ENCODE results near the gene LSM5. TPM values are rescaled to one million over a fixed set of nuclear protein-coding genes. Genes with fewer than 3 reads are reported as not detected.
A peak's percentile ranks its signal among the peaks of the same experiment; 100 is the strongest.

Gene LSM5
- total and polyA plus RNA-seq, 12 donors = 10.6 to 83.8 (median 44.9) TPM

DNA sequence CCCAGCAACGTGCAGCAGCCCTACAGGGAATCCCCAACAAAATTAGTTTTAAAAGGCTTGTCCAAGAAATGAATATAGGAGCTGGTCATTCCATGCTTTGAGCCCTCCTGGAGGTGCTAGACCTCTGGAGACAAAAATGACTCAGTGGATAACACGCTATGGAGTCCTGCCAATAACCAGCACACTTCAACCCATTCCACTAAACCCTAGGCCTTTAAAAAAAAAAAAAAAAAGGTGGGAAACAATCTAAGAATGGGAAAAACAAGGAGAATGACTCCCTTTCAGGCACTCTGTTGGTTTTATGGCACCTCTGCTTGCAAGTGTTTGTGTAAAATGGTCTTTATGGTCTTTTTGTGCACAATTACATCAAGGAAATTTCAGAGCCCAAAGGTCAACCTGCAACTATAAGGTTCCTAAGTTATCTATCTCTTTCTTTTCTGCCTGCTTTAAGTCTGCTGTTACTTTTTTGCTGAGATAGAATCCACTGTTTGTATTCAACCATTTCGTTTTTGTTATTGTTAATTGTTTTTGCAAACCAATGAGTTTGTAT is 26.4 kb upstream of the LSM5 start:
- Histone ChIP-seq H3K27me3 (no peaks in the 10 kb centered on the region), H3K27ac (no peak overlapping the region), H3K4me3 (no peak overlapping the region), H3K4me1 (replicated peaks in 1 of 2) (no peaks in the 10 kb centered on the region), H3K36me3 (replicated peaks in 1 of 2) (no peaks in the 10 kb centered on the region), H3K9me3 (replicated peaks in 1 of 3) (no peaks in the 10 kb centered on the region)
- intact Hi-C loops (cut with DNase I) = no loop called here
- peak in 3 of 7 donors; percentile 24 to 42 (median 30) for DNase-seq
- 86 to 89% (median 88%) methylated on average over 2 to 3 of the region's 3 CpGs for WGBS, 4 donors
- no peak for TF ChIP-seq POLR2A (IDR thresholded peaks at IDR 0.05)
- TF ChIP-seq, protein P1, sequence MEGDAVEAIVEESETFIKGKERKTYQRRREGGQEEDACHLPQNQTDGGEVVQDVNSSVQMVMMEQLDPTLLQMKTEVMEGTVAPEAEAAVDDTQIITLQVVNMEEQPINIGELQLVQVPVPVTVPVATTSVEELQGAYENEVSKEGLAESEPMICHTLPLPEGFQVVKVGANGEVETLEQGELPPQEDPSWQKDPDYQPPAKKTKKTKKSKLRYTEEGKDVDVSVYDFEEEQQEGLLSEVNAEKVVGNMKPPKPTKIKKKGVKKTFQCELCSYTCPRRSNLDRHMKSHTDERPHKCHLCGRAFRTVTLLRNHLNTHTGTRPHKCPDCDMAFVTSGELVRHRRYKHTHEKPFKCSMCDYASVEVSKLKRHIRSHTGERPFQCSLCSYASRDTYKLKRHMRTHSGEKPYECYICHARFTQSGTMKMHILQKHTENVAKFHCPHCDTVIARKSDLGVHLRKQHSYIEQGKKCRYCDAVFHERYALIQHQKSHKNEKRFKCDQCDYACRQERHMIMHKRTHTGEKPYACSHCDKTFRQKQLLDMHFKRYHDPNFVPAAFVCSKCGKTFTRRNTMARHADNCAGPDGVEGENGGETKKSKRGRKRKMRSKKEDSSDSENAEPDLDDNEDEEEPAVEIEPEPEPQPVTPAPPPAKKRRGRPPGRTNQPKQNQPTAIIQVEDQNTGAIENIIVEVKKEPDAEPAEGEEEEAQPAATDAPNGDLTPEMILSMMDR (IDR thresholded peaks at IDR 0.05) = no peak

DNA sequence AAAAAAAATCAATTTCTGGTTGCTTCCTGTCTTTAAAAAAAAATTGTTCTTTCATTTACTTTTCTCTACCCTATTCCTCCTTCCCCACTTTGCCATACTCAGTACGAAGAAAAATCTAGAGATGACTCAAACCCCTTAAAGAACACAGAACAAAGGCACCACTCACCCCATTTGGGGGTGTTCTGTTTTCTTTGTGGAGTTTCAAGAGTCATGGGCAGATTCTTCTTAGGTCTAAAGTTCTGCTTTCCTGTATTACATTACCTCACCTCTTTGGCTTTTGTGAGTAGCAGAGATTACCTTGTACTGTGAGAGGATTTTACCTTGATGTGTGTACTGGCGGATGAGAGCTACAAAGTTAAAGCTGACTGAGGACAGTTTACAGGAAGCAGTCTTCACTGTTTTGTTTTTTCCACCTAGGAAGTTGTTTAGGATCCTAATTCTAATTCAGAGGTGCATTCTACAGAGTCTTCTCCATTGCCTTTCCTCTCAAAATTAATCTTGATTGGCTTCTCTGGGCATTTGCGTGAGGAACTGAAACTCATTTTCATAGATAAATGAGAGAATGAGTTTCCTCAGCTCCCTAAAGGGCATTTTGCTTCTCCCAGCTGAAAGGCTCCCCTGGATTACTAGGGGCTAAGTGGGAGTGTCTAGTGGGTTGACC is 25.8 kb upstream of the LSM5 start:
- TF ChIP-seq POLR2A (IDR thresholded peaks at IDR 0.05) = no peak
- 90 to 97% (median 91%) methylated on average over 3 of the region's 3 CpGs for WGBS, 4 donors

DNA sequence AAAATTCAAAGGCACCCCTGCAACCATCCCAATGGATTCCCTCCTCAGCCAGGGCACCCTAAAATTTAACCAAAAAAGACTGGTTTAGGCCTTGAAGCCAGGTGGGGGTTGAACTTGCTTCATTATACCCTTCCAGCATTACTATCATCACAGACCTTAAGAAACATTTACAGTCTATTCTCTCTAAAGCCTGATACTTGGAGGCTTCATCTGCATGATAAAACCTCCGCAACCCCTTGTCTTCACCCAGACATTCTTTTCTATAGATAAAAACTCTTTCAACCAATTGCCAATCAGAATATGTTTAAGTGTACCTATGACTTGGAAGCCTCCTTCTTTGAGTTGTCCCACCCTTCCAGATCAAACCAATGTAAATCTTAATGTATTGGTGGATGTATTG is 23.0 kb upstream of the LSM5 start:
- intact Hi-C loops (cut with DNase I) = no loop called here
- 98 to 100% (median 100%) methylated on average over 1 of the region's 1 CpG for WGBS, 4 donors
- Histone ChIP-seq H3K4me1 (replicated peaks in 1 of 2) (no peaks in the 10 kb centered on the region), H3K4me3 (no peak overlapping the region), H3K36me3 (replicated peaks in 1 of 2) (no peaks in the 10 kb centered on the region), H3K27ac (no peak overlapping the region), H3K9me3 (replicated peaks in 1 of 3) (no peaks in the 10 kb centered on the region), H3K27me3 (no peaks in the 10 kb centered on the region)
- DNase-seq = no peak
- TF ChIP-seq, protein P1 (IDR thresholded peaks at IDR 0.05) = no peak
- no peak for TF ChIP-seq POLR2A (IDR thresholded peaks at IDR 0.05)

More for the DNA sequence above, 25.8 kb upstream of the LSM5 start:
- H3K4me1 ChIP-seq (replicated peaks in 1 of 2) = no peaks in the 10 kb centered on the region
- H3K4me3 ChIP-seq = no peak overlapping the region
- H3K27me3 ChIP-seq = no peaks in the 10 kb centered on the region
- H3K27ac ChIP-seq = no peak overlapping the region
- no peaks in the 10 kb centered on the region for H3K36me3 ChIP-seq (replicated peaks in 1 of 2)
- H3K9me3 ChIP-seq (replicated peaks in 1 of 3) = no peaks in the 10 kb centered on the region
- intact Hi-C loops (cut with DNase I) = no loop called here
- no peak for DNase-seq

DNA sequence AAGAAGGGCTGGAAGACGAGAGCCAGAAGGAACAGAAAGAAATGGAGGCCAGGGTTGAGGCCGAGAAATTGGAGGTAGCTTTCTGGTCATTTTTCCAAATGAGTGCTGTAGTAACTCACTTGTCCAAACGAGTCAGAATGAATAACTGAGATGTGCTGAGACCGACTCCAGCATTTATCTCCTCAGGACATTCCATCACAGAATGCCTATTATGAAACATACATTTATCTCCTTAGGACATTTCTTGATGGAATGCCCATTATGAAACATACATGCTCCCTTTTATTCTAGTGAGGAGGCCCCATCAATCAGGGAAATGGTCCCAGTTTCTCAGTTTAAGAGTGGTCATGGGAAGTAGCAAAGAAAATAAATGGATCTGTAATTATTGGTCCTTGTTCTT is 21.6 kb upstream of the LSM5 start:
- TF ChIP-seq, protein P1 (IDR thresholded peaks at IDR 0.05) = no peak
- TF ChIP-seq POLR2A (IDR thresholded peaks at IDR 0.05) = no peak
- 80 to 93% (median 90%) methylated on average over 4 of the region's 4 CpGs for WGBS, 4 donors
- intact Hi-C loops (cut with DNase I) = no loop called here
- no peak overlapping the region for H3K27ac ChIP-seq
- H3K9me3 ChIP-seq (replicated peaks in 1 of 3) = no peaks in the 10 kb centered on the region
- H3K4me3 ChIP-seq = no peak overlapping the region
- peaks cover 2 to 3% of the 10 kb centered on the region in 2 donors for H3K4me1 ChIP-seq (replicated peaks in 1 of 2)
- no peak for DNase-seq
- H3K27me3 ChIP-seq = no peaks in the 10 kb centered on the region
- H3K36me3 ChIP-seq (replicated peaks in 1 of 2) = no peaks in the 10 kb centered on the region

DNA sequence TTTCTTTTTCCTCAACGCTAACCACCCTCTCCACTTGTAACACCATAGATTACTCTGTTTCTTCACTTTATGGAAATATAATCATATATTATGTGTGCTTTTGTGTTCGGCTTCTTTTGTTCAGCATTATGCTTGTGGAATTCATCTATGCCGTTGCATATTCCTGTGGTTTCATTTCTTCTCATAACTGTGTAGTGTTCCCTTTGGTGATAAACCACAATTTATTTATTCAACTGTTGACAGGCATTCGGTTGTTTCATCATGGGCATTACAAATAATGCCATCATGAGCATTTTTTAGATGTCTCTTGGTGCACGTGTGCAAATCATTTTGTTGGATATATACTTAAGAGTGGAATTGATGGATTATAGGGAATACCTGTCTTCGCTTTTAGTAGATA is 17.2 kb upstream of the LSM5 start:
- no peak for DNase-seq
- TF ChIP-seq, protein P1 (IDR thresholded peaks at IDR 0.05) = no peak
- TF ChIP-seq POLR2A (IDR thresholded peaks at IDR 0.05) = no peak
- no peak overlapping the region for H3K4me3 ChIP-seq
- no peaks in the 10 kb centered on the region for H3K9me3 ChIP-seq (replicated peaks in 1 of 3)
- H3K4me1 ChIP-seq (replicated peaks in 1 of 2) = peaks cover 6 to 15% of the 10 kb centered on the region in 2 donors
- no peaks in the 10 kb centered on the region for H3K27me3 ChIP-seq
- intact Hi-C loops (cut with DNase I) = no loop called here
- 92 to 94% (median 93%) methylated on average over 6 of the region's 6 CpGs for WGBS, 4 donors
- no peak overlapping the region for H3K27ac ChIP-seq
- H3K36me3 ChIP-seq (replicated peaks in 1 of 2) = no peaks in the 10 kb centered on the region
